Dendritic cell treated with granulocyte-macrophage colony-stimulating factor and Interleukin-4, amounts not matched to agents 40 ng/mL and 50 ng/mL, for 4 days (primary cell): Measurements from ENCODE around the gene MCRS1.

ENCODE experiments used
- H3K27ac Mint-ChIP-seq: one replicate; pipeline ENCODE4 v1.8.0; 2022; ENCODE audit warnings: mild to moderate bottlenecking, mixed read lengths
- H3K27me3 Mint-ChIP-seq: one replicate; pipeline ENCODE4 v1.8.0; 2022; ENCODE audit warnings: mild to moderate bottlenecking, mixed read lengths
- H3K36me3 Mint-ChIP-seq: one replicate; pipeline ENCODE4 v1.8.0; 2022; ENCODE audit warnings: low read depth, mixed read lengths
- H3K4me1 Mint-ChIP-seq: one replicate; pipeline ENCODE4 v1.8.0; 2022; ENCODE audit warnings: low read depth, mixed read lengths
- H3K4me3 Mint-ChIP-seq: one replicate; pipeline ENCODE4 v1.8.0; 2022; ENCODE audit warnings: mild to moderate bottlenecking, moderate library complexity, mixed read lengths
- H3K9me3 Mint-ChIP-seq: one replicate; pipeline ENCODE4 v1.8.0; 2022; ENCODE audit warnings: mixed read lengths
- intact Hi-C: fragments of 100-400 bp; cut with micrococcal nuclease; formaldehyde crosslinking; loops from one replicate; pipeline ENCODE4 v1.15.0; 2022

The MCRS1 gene

DNA sequence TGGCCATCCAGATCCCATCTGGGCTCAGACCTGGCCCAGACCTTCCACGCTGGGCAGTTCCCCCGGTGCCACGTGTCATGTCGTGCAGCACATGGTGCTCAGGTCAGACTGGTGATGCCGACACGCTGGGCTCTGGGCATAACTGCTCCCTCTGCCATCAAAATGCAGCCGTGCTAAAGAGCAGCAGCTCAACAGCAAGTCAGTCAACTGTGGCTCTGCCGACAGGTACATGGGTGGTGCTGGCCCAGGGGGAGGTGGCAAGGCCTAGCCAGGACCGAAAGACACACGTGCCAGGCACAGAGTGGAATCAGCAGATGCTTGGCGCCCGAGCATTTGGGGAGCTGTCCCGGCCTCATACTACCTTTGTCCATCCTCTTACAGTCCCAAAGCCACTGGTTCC is 1.6 kb downstream of the MCRS1 start:
- no peak overlapping the region for H3K27ac Mint-ChIP-seq
- H3K27me3 Mint-ChIP-seq = no peaks in the 10 kb centered on the region
- H3K9me3 Mint-ChIP-seq = no peaks in the 10 kb centered on the region
- intact Hi-C loops = loop anchor here (5.0 kb wide), 1 partner anchor 141 kb away; the partner anchor contains the start of gene FMNL3
- peaks cover 68% of the 10 kb centered on the region for H3K36me3 Mint-ChIP-seq
- H3K4me3 Mint-ChIP-seq = no peak overlapping the region
- H3K4me1 Mint-ChIP-seq = peaks cover 40% of the 10 kb centered on the region

DNA sequence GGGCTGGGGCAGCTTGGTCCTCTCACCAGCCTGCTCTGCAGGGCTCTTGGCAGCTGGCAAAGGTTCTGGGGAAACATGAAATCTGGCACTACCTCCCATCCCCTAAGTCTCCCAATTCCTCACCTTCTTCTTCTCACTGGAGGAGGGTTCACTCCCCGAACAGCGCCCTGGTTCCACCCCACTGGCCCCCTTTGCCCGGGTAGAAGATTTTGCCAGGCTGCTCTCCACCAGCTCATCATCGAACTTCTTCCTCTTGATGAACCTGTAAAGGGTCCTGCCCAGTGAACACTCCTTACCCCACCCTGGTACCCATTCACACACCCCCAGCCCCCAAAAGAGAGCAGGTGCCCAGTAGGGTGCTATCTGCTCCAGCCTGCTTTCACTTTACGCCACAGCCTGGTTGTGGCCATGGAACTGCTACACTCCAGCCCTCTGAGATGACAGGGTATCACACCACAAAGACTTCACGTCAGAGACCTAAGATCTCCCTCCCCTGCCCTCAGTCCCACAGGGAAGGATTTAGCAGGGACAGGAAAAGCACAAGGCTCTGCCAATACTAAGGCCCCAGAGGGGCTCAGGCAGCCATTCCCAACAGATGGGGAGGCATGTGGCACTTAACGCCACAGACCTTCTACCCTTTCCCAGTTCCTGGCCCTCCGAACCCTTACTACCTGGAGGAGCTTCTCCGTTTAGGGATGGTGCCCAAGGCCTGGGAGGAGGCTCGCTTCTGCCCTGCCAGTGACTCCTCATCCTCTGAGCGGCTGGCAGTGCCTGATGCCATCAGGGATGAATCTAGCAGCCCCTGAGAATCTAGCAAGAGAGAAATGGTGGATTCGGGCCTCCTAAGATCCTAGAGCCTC is 2.3 kb downstream of the MCRS1 start:
- peaks cover 33% of the 10 kb centered on the region for H3K4me1 Mint-ChIP-seq
- no peaks in the 10 kb centered on the region for H3K27me3 Mint-ChIP-seq
- no peak overlapping the region for H3K27ac Mint-ChIP-seq
- intact Hi-C loops = loop anchor here (5.0 kb wide), 1 partner anchor 142 kb away; the partner anchor contains the start of gene FMNL3
- no peak overlapping the region for H3K4me3 Mint-ChIP-seq
- no peaks in the 10 kb centered on the region for H3K9me3 Mint-ChIP-seq
- peaks cover 76% of the 10 kb centered on the region for H3K36me3 Mint-ChIP-seq

DNA sequence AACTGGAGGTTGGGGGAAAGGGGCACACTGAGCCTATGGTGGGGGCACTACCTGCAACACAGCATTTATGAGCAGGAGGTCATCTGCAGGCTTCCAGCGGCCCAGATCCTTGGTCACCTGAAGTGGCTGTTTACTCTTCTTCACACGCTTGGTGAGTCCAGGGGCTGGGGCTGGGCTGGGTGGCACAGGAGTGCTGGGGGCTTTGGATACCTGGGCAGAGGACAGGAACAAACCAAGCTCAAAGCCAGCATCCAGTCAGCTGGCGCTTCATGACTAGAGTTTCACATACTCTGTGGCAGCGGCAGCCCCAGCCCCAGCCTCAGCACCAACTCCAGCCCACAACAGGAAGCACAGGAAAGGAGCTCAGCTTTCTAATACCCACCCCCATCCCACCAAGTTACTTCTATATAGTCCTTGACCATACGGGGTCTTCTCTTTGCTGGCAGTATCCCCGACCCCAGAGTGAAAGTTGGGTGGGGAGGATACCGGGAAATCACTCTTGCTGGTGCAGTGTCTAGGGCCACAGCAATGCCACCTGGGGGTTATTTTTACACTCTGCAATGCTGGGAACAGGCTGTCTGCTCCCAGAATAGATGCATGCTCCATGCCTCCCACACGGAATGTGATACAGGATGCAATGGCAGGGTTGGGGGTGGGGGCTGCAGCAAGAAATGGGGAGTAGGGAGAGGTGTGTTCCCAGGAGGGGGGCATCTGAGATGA is 3.1 kb downstream of the MCRS1 start:
- no peak overlapping the region for H3K4me3 Mint-ChIP-seq
- H3K4me1 Mint-ChIP-seq = peaks cover 30% of the 10 kb centered on the region
- peaks cover 84% of the 10 kb centered on the region for H3K36me3 Mint-ChIP-seq

DNA sequence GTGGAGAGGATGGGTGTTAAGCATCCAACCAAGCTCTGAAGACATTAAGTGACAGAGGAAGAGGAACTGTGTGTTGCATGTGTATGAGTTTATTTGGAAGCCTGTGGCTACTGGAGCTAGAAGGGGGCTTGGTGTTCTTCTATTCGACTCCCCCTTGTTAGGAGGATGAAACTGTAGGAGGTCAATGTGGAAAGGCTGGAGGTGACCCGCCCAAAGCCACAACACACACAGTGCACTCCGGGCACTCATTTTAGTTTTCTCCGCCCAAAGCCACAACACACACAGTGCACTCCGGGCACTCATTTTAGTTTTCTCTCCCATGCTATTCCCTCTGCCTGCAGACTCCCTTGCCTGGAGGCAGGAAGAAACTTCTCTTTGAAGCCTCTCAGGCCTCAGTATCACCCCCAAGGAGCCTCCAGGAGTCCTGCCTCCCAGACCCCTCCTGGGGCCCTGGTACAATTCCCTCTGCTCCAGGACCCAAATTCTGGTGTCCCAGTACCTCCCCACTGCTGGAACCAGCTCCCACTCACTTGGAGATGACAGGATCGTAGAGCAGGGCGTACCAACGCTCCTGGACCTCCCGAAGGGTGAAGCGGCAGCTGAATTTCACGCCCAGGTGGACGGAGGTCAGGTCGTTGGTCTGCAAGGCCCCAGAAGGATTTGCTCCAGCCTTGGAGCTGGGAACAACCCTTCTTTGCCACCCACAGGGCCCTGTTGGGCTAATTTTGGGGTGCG is 3.8 kb downstream of the MCRS1 start:
- intact Hi-C loops = no loop called here
- H3K4me1 Mint-ChIP-seq = peaks cover 30% of the 10 kb centered on the region
- no peak overlapping the region for H3K4me3 Mint-ChIP-seq
- H3K9me3 Mint-ChIP-seq = no peaks in the 10 kb centered on the region
- H3K27ac Mint-ChIP-seq = no peak overlapping the region
- H3K27me3 Mint-ChIP-seq = no peaks in the 10 kb centered on the region
- H3K36me3 Mint-ChIP-seq = peaks cover 91% of the 10 kb centered on the region

More for the DNA sequence above, 3.1 kb downstream of the MCRS1 start:
- no peaks in the 10 kb centered on the region for H3K9me3 Mint-ChIP-seq
- intact Hi-C loops = loop anchor here (5.0 kb wide), 1 partner anchor 142 kb away; the partner anchor contains the start of gene FMNL3
- no peak overlapping the region for H3K27ac Mint-ChIP-seq
- no peaks in the 10 kb centered on the region for H3K27me3 Mint-ChIP-seq

DNA sequence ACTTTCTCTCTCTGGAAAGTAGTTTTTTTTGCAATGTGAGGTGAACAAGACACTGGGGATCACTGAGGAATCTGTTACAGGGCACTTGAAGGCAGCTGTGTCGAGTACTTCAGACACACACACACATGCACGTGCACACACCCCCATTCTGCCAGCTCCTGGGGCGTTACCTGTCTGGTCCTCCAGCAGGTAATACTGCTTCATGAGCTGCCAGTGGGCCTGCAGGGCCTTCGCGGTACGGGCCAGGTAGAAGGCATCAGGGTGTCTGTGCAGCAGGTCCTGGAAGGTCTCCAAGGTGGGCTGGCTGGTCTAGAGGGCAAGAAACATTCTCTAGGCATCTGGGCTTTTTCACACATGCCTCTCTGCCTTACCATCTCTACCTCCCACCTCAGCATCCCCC is 5.1 kb downstream of the MCRS1 start:
- intact Hi-C loops = no loop called here
- Mint-ChIP-seq H3K4me1 (peaks cover 21% of the 10 kb centered on the region), H3K4me3 (no peak overlapping the region), H3K9me3 (no peaks in the 10 kb centered on the region), H3K27ac (no peak overlapping the region), H3K36me3 (peaks cover 94% of the 10 kb centered on the region), H3K27me3 (no peaks in the 10 kb centered on the region)

DNA sequence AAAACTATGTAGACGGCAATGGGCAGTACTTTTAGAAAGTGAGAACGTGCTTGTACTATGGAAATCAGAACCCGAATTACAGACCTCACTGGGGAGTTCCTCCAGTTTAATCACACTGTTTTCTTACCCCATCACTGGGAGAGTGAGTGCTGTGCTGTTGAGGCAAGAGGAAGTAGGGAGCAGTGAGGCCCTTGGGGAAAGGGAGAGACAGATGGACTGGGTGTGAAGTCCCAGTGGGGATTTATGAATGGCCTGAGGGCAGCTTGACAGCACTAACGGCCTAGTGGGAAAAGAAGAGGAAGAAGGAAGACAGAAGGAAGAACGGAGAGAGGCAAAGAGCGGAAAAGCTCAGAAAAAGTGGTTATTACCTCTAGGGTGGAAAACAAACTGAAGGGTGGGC is 5.7 kb downstream of the MCRS1 start:
- Mint-ChIP-seq H3K4me1 (peaks cover 21% of the 10 kb centered on the region), H3K4me3 (no peak overlapping the region), H3K27ac (no peak overlapping the region), H3K27me3 (no peaks in the 10 kb centered on the region), H3K36me3 (peaks cover 94% of the 10 kb centered on the region), H3K9me3 (no peaks in the 10 kb centered on the region)
- intact Hi-C loops = no loop called here

DNA sequence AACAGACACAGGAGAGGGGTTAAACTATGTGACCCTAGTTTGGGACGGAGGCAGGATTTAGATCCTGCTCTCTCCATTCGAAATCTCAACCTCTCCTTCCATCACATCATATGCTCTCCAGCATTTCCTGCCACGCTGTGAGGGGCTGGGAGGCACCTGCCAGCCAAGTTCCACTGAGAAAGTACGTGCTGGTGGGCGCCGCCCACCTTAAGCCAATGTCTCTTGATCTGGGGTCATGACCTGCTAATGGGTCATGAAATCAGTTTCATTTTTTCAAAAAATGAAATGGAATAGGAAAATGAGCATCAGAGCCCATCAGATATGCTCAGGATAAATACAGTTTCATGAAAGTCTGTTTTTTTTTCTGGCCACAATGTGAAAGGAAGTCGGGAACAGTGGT is 7.2 kb downstream of the MCRS1 start:
- peaks cover 100% of the 10 kb centered on the region for H3K36me3 Mint-ChIP-seq
- H3K4me1 Mint-ChIP-seq = peaks cover 14% of the 10 kb centered on the region
- intact Hi-C loops = no loop called here
- no peaks in the 10 kb centered on the region for H3K9me3 Mint-ChIP-seq
- H3K27me3 Mint-ChIP-seq = no peaks in the 10 kb centered on the region
- no peak overlapping the region for H3K4me3 Mint-ChIP-seq
- H3K27ac Mint-ChIP-seq = no peak overlapping the region

DNA sequence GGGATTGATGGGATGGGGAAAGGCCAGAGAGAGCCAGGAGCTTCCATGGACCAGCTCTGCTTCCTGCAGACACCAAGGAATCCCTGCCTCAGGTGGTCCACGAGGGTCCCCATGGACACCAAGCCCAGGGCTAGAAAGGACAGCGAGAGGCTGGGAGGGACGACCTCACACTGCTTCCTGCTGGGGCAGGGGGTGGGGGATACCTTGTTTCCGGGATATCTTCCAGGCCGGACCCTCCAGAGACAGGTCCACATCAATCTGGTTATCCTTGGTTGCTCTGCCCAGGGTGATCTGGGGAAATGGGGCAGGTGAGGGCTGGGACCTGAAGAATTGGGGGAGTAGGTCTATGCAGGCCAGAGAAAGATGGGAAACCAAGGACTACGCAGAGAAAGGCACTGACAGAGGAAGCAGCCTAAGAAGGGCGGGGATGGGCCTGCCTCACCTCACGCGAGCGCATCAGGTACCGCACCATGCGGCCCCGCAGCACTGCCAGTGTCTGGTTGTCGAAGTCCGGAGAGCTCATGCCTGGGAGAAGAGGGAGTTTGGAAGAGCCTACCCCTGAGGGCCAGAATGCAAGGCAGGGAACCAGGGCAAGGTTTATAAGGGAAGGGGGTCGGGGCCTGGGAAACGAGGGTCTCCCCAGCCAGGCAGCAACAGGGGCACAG is 8.8 kb downstream of the MCRS1 start:
- H3K9me3 Mint-ChIP-seq = no peaks in the 10 kb centered on the region
- H3K27ac Mint-ChIP-seq = no peak overlapping the region
- intact Hi-C loops = no loop called here
- H3K4me3 Mint-ChIP-seq = no peak overlapping the region
- peaks cover 85% of the 10 kb centered on the region for H3K36me3 Mint-ChIP-seq
- peaks cover 2% of the 10 kb centered on the region for H3K27me3 Mint-ChIP-seq
- peaks cover 5% of the 10 kb centered on the region for H3K4me1 Mint-ChIP-seq

DNA sequence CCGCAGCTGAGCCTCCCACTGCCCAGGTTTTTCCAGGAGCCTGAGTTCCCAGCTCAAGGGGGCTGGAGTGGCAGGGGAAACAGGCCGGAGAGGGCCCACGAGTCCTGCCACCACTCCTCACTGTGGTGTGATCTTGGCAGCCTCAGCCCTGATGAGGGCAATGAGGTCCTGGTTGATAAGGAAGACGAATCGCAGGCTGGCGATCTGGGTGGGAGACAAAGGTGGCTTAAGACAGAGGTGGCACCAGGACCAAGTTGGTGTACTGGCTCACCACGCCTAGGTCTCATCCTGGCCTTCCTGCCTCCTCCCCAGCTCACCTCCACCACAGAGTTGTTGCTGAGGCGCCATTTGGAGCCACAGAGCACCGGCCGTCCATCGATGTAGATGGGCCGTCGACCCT is 9.4 kb downstream of the MCRS1 start:
- Mint-ChIP-seq H3K4me1 (peaks cover under 1% of the 10 kb centered on the region), H3K4me3 (no peak overlapping the region), H3K27ac (no peak overlapping the region), H3K27me3 (peaks cover 2% of the 10 kb centered on the region), H3K9me3 (no peaks in the 10 kb centered on the region), H3K36me3 (peaks cover 79% of the 10 kb centered on the region)
- intact Hi-C loops = no loop called here

DNA sequence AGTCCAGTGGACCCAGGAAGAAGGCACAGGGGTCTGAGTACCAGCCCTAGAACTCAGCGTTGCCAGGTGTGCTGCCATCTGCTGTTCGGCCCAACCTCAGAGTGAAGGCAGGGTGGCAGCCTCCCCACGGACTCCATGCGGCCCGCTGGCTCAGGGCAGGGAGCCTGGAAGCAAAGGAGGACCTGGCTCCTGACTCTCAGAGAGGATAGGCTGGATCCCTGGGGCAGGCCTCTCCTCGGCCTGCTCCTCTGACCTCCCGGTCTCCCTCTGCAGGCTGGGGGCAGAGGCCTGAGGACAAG is 10.1 kb downstream of the MCRS1 start:
- Mint-ChIP-seq H3K4me3 (no peak overlapping the region), H3K27ac (no peak overlapping the region), H3K36me3 (peaks cover 72% of the 10 kb centered on the region), H3K4me1 (no peaks in the 10 kb centered on the region), H3K27me3 (peaks cover 8% of the 10 kb centered on the region), H3K9me3 (no peaks in the 10 kb centered on the region)
- intact Hi-C loops = no loop called here

DNA sequence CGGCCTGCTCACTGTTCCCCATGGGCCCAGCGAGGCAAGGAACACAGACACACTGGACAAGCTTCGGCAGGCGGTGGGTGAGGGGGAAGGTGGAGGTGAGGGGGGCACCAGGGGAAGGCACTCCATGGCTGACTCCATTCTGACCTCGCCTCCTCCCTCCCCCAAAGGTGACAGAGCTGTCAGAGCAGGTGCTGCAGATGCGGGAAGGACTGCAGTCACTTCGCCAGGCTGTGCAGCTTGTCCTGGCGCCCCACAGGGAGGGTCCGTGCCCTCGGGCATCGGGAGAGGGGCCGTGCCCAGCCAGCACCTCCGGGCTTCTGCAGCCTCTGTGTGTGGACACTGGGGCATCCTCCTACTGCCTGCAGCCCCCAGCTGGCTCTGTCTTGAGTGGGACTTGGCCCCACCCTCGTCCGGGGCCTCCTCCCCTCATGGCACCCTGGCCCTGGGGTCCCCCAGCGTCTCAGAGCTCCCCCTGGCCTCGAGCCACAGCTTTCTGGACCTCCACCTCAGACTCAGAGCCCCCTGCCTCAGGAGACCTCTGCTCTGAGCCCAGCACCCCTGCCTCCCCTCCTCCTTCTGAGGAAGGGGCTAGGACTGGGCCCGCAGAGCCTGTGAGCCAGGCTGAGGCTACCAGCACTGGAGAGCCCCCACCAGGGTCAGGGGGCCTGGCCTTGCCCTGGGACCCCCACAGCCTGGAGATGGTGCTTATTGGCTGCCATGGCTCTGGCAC is 10.6 kb downstream of the MCRS1 start:
- Mint-ChIP-seq H3K9me3 (no peaks in the 10 kb centered on the region), H3K27ac (no peak overlapping the region), H3K4me1 (peaks cover 3% of the 10 kb centered on the region), H3K4me3 (no peak overlapping the region), H3K27me3 (peaks cover 13% of the 10 kb centered on the region), H3K36me3 (peaks cover 67% of the 10 kb centered on the region)
- intact Hi-C loops = no loop called here

DNA sequence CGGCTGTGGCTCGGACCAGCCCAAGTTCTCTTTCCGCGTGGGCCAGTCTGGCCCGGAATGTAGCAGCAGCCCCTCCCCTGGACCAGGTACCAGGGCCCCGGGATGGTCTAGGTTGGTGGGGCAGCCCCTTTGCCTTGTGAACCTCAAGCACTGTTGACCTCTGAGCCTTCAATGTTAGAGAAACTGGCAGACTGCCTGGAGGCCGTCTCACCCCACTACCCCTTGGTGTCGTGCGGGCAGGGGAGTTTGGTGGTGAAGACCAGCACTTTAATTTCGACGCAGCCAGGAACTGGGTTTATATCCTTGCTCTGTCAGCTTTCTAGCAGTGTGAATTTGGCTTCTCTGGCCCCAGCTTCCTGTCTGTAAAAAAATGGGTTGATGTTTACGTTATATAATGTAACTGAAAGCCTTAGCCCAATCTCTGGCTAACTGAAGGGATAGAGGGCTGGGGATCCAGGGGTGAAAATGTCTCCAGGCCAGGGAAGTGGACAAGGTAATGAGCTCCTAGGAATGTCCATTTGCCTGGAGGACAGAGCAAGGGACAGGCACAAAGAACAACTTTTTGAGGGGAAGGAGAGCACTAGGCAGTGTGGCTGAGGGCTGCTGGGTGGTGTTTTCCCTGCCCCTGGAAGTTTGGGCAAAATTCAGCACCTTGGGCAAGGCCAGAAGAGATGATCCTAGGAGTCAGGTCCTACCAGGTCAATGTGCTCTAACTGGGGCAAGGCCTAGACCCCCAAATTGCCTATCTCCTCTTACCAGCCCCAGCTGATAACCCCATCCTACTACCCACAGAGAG is 11.4 kb downstream of the MCRS1 start:
- Mint-ChIP-seq H3K36me3 (peaks cover 59% of the 10 kb centered on the region), H3K9me3 (no peaks in the 10 kb centered on the region), H3K4me1 (peaks cover 5% of the 10 kb centered on the region), H3K27ac (no peak overlapping the region), H3K27me3 (peaks cover 19% of the 10 kb centered on the region), H3K4me3 (no peak overlapping the region)
- intact Hi-C loops = no loop called here
